LNCaP clone FGC (cell line): Measurements from ENCODE around the gene ABCB10.
"Not testable (repeated sequence)": the region's sequence is repeated elsewhere in the genome, so short reads cannot be mapped to it uniquely, and the experiment has no call there.

Experiments used
- DNase-seq: peaks from one replicate; pipeline ENCODE4 v3.0.0-alpha.2; 2011; ENCODE audit warnings: low read depth
- H3K4me3 ChIP-seq: 2 replicates; pipeline ENCODE4 v1.5.1; 2011; ENCODE audit warnings: mild to moderate bottlenecking, low read depth, low read length, control low read depth
- CTCF ChIP-seq: IDR thresholded peaks from 2 replicates; pipeline ENCODE4 v1.5.1; 2012; ENCODE audit warnings: mild to moderate bottlenecking; ENCODE audit not compliant: control insufficient read depth, insufficient read depth; ENCODE audit errors: extremely low read depth

The ABCB10 gene

GRCh38 chr1:229570891-229571516 lies 12.5 kb upstream of the ABCB10 start:
- DNase-seq: no peak
- no peak overlapping the region for H3K4me3 ChIP-seq
- no peak for TF ChIP-seq CTCF

DNA sequence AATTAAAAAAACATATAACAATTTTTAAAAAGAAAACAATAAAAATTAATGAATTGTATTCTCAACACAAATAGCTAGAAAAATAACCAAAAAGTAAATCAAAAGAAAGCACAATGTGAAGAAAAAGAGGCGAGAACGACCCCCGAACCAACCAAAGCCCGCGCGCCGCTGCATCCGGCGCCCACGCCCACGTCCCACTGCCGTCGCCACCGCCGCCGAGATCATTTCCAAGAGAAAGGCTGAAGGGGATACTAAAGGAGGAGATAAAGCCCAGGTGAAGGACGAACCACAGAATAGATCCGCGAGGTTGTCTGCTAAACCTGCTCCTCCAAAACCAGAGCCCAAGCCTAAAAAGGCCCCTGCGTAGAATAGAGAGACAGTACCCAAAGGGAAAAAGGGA lies 11.8 kb upstream of the ABCB10 start:
- DNase-seq: no peak
- H3K4me3 ChIP-seq: no peak overlapping the region
- TF ChIP-seq CTCF: no peak

- no peak for DNase-seq
- H3K4me3 ChIP-seq: no peak overlapping the region
- no peak for TF ChIP-seq CTCF
Observed at GRCh38 chr1:229567109-229567868, 8.8 kb upstream of the ABCB10 start.

- no peak for DNase-seq
- no peak for TF ChIP-seq CTCF
- no peak overlapping the region for H3K4me3 ChIP-seq
Observed at GRCh38 chr1:229563701-229564100, 5.2 kb upstream of the ABCB10 start.

DNA sequence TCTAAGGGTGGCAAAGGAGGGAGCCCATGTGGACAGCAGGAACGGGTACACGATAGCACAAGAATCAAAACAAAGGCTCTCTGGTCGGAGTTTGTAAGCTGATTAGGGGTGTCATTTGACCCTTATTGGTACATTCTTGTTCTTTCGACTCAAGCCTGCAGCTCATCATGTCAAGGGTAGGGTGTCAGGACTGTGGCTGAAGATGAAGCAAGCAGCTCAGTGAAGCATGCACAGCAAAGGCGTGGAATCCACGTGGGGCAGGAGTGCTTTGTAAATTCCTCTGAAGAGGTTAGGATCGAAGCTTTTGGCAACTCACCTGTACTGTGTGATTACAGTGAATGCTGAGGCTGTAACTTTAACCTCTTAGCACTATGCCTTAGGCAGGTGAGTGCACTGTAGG lies 4.7 kb upstream of the ABCB10 start:
- no peak for DNase-seq

DNA sequence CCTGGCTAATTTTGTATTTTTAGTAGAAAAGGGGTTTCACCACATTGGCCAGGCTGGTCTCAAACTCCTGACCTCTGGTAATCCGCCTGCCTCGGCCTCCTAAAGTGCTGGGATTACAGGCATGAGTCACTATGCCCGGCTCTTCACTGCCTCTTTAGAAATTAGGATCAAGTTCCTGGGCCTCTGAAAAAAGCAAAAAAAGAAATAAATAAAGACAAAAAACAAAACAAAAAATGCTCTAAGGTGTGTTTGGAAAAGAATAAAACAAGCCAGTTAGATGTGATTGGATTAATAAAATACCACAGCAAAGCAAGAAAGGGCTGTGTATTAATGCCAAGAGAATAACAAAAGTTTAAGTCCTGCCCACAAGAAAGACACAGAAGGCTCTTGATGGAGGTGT lies 4.2 kb upstream of the ABCB10 start:
- no peak for DNase-seq
- no peak for TF ChIP-seq CTCF
- H3K4me3 ChIP-seq: no peak overlapping the region

More for the DNA sequence above, 4.7 kb upstream of the ABCB10 start:
- no peak overlapping the region for H3K4me3 ChIP-seq
- no peak for TF ChIP-seq CTCF

GRCh38 chr1:229561141-229561540 lies 2.6 kb upstream of the ABCB10 start:
- DNase-seq: no peak
- no peak overlapping the region for H3K4me3 ChIP-seq
- no peak for TF ChIP-seq CTCF

DNA sequence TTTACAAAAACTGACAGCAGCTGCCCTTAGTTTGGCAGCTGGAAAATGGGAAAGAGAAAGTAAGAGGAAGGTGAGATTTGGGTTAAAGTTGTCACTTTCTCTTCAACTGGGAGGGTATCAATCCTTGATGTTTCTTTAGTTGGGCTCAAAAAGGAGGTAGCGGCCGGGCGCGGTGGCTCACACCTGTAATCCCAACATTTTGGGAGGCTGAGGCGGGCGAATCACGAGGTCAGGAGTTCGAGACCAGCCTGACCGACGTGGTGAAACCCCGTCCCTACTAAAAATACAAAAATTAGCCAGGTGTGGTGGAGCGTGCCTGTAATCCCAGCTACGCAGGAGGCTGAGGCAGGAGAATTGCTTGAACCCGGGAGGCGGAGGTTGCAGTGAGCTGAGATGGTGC lies 1.6 kb upstream of the ABCB10 start:
- H3K4me3 ChIP-seq, DNase-seq: not testable (repeated sequence)

- not testable (repeated sequence) for DNase-seq
- peak overlapping the region; percentile 64 for H3K4me3 ChIP-seq
Observed at GRCh38 chr1:229559336-229559801, 862 bp upstream of the ABCB10 start.
